Gastrocnemius medialis (tissue), 4 donors: ENCODE data around the gene NOXA1. TPM values are rescaled to one million over a fixed set of nuclear protein-coding genes. Genes with fewer than 3 reads are reported as not detected.

Experiments
- ATAC-seq, 2 donors: fragments of 150-250 bp; one replicate each; pipeline ENCODE4 v1.9.1; 2016
- DNase-seq, 2 donors: peaks; one replicate each; pipeline ENCODE4 v3.0.0-alpha.2; 2019
- H3K27ac ChIP-seq, 4 donors: fragments of 200-600 bp; sonication (generic); 1 replicate in 1 of 4; 2 replicates in 3 of 4; pipeline ENCODE4 v1.5.1; 2016 to 2018; ENCODE audit warnings: mild to moderate bottlenecking in 2 of 4, moderate library complexity in 1 of 4
- H3K27me3 ChIP-seq, 3 donors: fragments of 200-600 bp; sonication (generic) in 2 of 3; 1 replicate in 1 of 3; 2 replicates in 2 of 3; pipeline versions ENCODE4 v1.5.1 to v1.6.0; 2016 to 2019; ENCODE audit warnings: mild to moderate bottlenecking in 1 of 3, moderate library complexity in 1 of 3
- H3K36me3 ChIP-seq, 2 donors: fragments of 200-600 bp; sonication (generic) in 1 of 2; one replicate each; pipeline ENCODE4 v1.5.1; 2017 to 2018
- H3K4me1 ChIP-seq, 2 donors: fragments of 200-600 bp; sonication (generic) in 1 of 2; one replicate each; pipeline ENCODE4 v1.5.1; 2016 to 2017; ENCODE audit warnings: mild to moderate bottlenecking in 2 of 2
- H3K4me3 ChIP-seq, 4 donors: fragments of 200-600 bp; sonication (generic) in 3 of 4; 1 replicate in 1 of 4; 2 replicates in 3 of 4; pipeline ENCODE4 v1.5.1; 2016 to 2019; ENCODE audit warnings: mild to moderate bottlenecking in 2 of 4
- H3K9me3 ChIP-seq, 3 donors: fragments of 200-600 bp; sonication (generic) in 2 of 3; 1 replicate in 1 of 3; 2 replicates in 2 of 3; pipeline ENCODE4 v1.5.1; 2016 to 2019
- CTCF ChIP-seq, 5 experiments: fragments of 450-650 bp in 3 of 5; fragments of 200-600 bp in 2 of 5; sonication (generic) in 2 of 5; IDR thresholded peaks in 4 of 5; conservative IDR thresholded peaks in 1 of 5; 1 replicate in 4 of 5; 2 replicates in 1 of 5; pipeline ENCODE4 v1.5.1; 2016 to 2019; ENCODE audit warnings: antibody characterized with exemption in 5 of 5, mild to moderate bottlenecking in 3 of 5, moderate library complexity in 3 of 5
- POLR2A ChIP-seq, 2 donors: fragments of 450-650 bp; IDR thresholded peaks; one replicate each; pipeline ENCODE4 v1.6.1; 2017; ENCODE audit warnings: antibody characterized with exemption in 2 of 2, mild to moderate bottlenecking in 2 of 2, moderate library complexity in 2 of 2
- in situ Hi-C, 4 donors: fragments of 200-750 bp; cut with MboI; loops; one replicate each; pipeline versions ENCODE4 v1.15.0 to v1.8.0; 2017; ENCODE audit warnings: low sequenced_read_pairs in 4 of 4
- intact Hi-C: fragments of 100-400 bp; cut with DNase I; formaldehyde crosslinking; loops from one replicate; pipeline ENCODE4 v1.15.1; 2023; ENCODE audit warnings: low total_unique reads
- total RNA-seq, 4 donors: library from RNA; depleted of rRNA; stranded (reverse); fragments of >200 nt; gene quantifications; one replicate each; pipeline versions ENCODE4 v1.1.0 to v1.2.3, GENCODE V29; 2016

The NOXA1 gene
- total RNA-seq, 4 donors from 2014 or later, result 0.41 to 2.5 (median 1.8) TPM

- DNase-seq (no peak), ATAC-seq (no peak)
- TF ChIP-seq CTCF (IDR thresholded peaks at IDR 0.05 in 4 of 5, conservative IDR thresholded peaks at IDR 0.05 in 1 of 5), result no peak
- TF ChIP-seq POLR2A (IDR thresholded peaks at IDR 0.05), result no peak
- Histone ChIP-seq H3K4me1 (peaks cover 5% of the 10 kb centered on the region in 2 donors), H3K36me3 (no peaks in the 10 kb centered on the region), H3K27ac (no peak overlapping the region), H3K27me3 (no peaks in the 10 kb centered on the region), H3K9me3 (no peaks in the 10 kb centered on the region), H3K4me3 (no peak overlapping the region)
- intact Hi-C loops, result no loop called here
- in situ Hi-C loops, result no loop called here
Observed at GRCh38 chr9:137392232-137393007, 30.8 kb upstream of the NOXA1 start.

- intact Hi-C loops, result no loop called here
- Histone ChIP-seq H3K36me3 (no peaks in the 10 kb centered on the region), H3K27me3 (no peaks in the 10 kb centered on the region), H3K27ac (no peak overlapping the region), H3K4me1 (peaks cover 5% of the 10 kb centered on the region in 2 donors), H3K9me3 (no peaks in the 10 kb centered on the region), H3K4me3 (no peak overlapping the region)
- in situ Hi-C loops, result no loop called here
- ATAC-seq (no peak), DNase-seq (no peak)
- TF ChIP-seq CTCF (IDR thresholded peaks at IDR 0.05 in 4 of 5, conservative IDR thresholded peaks at IDR 0.05 in 1 of 5), result no peak
- no peak for TF ChIP-seq POLR2A (IDR thresholded peaks at IDR 0.05)
Observed at GRCh38 chr9:137393176-137394150, 29.7 kb upstream of the NOXA1 start.

GRCh38 chr9:137394866-137395665 lies 28.1 kb upstream of the NOXA1 start:
- no peak overlapping the region for H3K27ac ChIP-seq
- H3K4me3 ChIP-seq, result no peak overlapping the region
- DNase-seq, result no peak
- peaks cover 5% of the 10 kb centered on the region in 2 donors for H3K4me1 ChIP-seq
- in situ Hi-C loops (no loop called here), intact Hi-C loops (no loop called here)
- ATAC-seq, result no peak
- no peaks in the 10 kb centered on the region for H3K36me3 ChIP-seq
- no peaks in the 10 kb centered on the region for H3K9me3 ChIP-seq
- no peaks in the 10 kb centered on the region for H3K27me3 ChIP-seq
- TF ChIP-seq POLR2A (IDR thresholded peaks at IDR 0.05) (no peak), CTCF (IDR thresholded peaks at IDR 0.05 in 4 of 5, conservative IDR thresholded peaks at IDR 0.05 in 1 of 5) (no peak)

GRCh38 chr9:137395666-137396010 lies 27.6 kb upstream of the NOXA1 start:
- in situ Hi-C loops (no loop called here), intact Hi-C loops (no loop called here)
- no peak for TF ChIP-seq POLR2A (IDR thresholded peaks at IDR 0.05)
- TF ChIP-seq CTCF (IDR thresholded peaks at IDR 0.05 in 4 of 5, conservative IDR thresholded peaks at IDR 0.05 in 1 of 5), result no peak
- Histone ChIP-seq H3K27ac (no peak overlapping the region), H3K9me3 (no peaks in the 10 kb centered on the region), H3K4me3 (no peak overlapping the region), H3K27me3 (no peaks in the 10 kb centered on the region), H3K4me1 (peaks cover 2 to 3% of the 10 kb centered on the region in 2 donors), H3K36me3 (no peaks in the 10 kb centered on the region)
- no peak for DNase-seq
- no peak for ATAC-seq
